PC-9 (cell line): ENCODE measurements around the gene ATE1.

ENCODE experiments used
- CTCF ChIP-seq: fragments of 200-600 bp; sonication (generic); conservative IDR thresholded peaks from 2 replicates; pipeline ENCODE4 v1.6.1; 2017; ENCODE audit warnings: mixed run types, antibody characterized with exemption, mild to moderate bottlenecking, moderate library complexity
- EZH2 ChIP-seq: fragments of 200-600 bp; sonication (generic); IDR thresholded peaks from 2 replicates; pipeline ENCODE4 v1.8.0; 2017; ENCODE audit warnings: antibody characterized with exemption, low read depth

GRCh38 chr10:121813211-121813815, 114.5 kb downstream of the ATE1 start:
- TF ChIP-seq CTCF = no peak
- TF ChIP-seq EZH2 = no peak
